ENCODE measurements around the gene KRTAP5-1.

Gene KRTAP5-1

DNA sequence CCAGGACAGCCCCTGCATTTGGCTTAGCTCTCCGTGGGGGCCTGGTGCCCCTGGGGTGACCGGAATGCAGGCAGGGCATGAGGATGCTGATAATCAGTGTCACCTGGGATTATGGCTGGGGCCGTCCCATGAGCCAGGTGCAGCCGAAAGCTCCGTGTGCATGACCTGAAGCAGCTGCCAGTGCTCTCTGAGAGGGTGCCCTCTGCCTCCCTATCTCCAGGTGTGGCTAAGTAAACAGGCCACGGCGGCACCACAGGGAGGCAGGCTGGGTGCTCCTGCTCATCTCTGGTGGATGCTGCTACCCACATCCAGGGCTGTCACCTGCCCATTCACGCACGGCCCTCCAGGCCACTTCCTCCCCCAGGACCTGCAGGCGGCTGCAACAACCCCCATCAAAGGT lies 42.8 kb downstream of the KRTAP5-1 start:
- DNase-seq (ENCODE audit: low read depth) = no peak

DNA sequence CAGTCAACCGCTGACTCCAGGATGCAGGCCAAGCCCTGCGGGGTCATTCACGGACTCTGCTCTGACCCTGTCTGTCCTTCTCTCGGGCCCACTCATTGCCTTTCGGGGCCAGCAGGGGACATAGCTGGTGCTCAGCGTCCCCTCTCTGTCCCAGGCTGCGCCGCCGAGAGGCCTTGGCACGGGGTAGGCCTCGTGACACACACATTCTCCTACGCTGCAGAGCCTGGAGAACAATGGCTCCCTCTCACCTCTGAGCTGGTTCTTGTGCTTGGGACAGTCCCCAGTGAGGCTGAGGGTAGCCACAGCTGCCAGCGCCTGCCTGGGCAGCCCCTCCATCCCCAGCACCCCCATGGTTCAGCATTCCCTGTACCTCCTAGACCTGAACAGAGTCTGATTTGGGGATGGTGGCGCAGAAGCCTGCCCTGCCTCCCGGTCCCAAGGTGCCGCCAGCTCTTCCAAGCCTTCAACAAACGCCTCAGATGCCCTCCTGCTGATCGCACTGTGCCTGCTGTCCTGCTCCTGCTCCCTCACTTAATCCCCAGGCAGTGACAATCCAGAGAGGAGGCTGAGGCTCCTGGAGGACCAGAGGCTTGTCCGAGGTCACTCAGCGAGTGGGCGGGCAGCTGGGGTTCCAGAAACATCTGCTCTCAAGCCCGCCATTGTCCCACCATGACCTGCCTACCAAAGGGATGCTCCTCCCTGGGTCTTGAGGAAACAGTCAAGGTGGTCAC lies 43.4 kb downstream of the KRTAP5-1 start:
- no peak for DNase-seq (ENCODE audit: low read depth)

DNA sequence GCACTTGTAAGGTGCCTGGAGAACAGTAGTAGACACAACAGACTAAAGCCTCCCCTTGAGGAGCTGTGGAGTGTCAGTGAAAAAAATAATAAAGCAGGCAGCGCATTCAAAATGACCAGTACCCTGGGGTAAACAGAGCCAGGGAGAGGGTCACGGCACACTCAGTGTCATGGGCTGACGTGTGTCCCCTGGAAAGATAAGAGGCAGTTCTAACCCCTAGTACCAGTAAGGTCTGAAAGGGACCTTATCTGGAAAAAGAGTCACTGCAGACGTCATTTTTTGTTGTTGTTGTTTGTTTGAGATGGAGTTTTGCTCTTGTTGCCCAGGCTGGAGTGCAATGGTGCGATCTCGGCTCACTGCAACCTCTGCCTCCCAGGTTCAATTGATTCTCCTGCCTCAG lies 45.0 kb downstream of the KRTAP5-1 start:
- no peak for DNase-seq (ENCODE audit: low read depth)

- no peak for DNase-seq (ENCODE audit: low read depth)
These were observed 46.9 kb downstream of the KRTAP5-1 start for GRCh38 chr11:1538153-1538552.

DNA sequence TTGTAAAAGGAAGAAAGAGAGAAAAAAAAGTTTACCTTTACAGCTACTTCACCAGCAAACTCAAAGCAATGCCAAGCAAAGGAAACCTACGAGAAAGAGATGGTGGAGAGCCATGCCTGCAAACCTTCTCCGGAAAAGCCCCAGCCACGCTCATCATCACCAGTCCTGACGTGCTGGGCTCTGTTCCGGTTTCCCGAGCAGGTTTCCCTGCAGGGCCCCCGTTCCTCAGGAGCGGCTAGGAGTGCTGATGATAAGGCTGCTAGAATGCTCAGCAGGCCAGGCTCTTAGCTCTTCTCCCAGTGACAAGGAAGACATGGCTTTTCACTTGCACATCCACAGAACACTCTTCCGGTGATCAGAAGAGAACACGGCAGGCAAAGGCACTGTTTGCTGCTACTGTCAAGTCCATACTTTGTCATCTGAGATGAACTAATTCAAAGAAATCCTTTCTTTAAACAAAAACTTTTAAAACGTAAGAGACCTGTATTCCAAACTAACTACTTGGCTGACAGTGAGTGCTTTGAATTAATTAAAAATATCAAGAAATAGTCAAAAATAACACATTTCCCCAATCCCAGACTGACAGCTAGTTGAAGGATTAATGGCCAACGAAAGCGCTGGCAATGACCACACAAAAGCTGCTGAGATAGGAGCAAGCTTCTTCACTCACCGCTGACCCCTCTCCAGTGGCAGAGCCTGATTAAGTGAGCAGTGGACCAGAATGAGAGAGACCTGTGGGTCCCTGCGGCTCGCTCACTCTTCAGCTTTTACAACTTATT lies 48.8 kb downstream of the KRTAP5-1 start:
- no peak for DNase-seq (ENCODE audit: low read depth)

GRCh38 chr11:1534682-1535081 lies 50.4 kb downstream of the KRTAP5-1 start:
- DNase-seq (ENCODE audit: low read depth) = no peak
